GM12874 (cell line): Measurements from ENCODE around the gene NUB1.

ENCODE experiments used
- TF ChIP-seq, protein P1 (sequence below): IDR thresholded peaks from 2 replicates; pipeline ENCODE4 v1.5.1; 2011; ENCODE audit warnings: low read depth, mild to moderate bottlenecking, control low read depth, low read length, moderate library complexity; ENCODE audit not compliant: insufficient read depth

Gene NUB1

DNA sequence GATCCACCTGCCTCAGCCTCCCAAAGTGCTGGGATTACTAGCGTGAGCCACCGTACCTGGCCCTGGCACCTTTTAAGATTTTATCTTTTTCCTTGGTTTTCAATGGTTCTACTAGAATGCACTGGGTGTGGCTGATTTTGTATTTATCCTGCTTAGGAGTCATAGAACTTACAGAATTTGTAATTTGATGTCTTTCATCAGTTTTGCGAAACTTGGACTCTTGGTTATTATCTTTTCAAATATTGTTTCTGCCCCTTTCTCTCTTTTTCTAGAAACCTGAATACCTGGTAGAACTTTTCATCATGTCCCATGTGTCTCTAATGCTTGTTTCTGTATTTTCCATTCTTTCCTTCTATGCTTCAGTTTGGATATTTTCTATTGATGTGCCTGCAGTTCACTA lies 2.8 kb upstream of the NUB1 start:
- TF ChIP-seq, protein P1, sequence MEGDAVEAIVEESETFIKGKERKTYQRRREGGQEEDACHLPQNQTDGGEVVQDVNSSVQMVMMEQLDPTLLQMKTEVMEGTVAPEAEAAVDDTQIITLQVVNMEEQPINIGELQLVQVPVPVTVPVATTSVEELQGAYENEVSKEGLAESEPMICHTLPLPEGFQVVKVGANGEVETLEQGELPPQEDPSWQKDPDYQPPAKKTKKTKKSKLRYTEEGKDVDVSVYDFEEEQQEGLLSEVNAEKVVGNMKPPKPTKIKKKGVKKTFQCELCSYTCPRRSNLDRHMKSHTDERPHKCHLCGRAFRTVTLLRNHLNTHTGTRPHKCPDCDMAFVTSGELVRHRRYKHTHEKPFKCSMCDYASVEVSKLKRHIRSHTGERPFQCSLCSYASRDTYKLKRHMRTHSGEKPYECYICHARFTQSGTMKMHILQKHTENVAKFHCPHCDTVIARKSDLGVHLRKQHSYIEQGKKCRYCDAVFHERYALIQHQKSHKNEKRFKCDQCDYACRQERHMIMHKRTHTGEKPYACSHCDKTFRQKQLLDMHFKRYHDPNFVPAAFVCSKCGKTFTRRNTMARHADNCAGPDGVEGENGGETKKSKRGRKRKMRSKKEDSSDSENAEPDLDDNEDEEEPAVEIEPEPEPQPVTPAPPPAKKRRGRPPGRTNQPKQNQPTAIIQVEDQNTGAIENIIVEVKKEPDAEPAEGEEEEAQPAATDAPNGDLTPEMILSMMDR = no peak

DNA sequence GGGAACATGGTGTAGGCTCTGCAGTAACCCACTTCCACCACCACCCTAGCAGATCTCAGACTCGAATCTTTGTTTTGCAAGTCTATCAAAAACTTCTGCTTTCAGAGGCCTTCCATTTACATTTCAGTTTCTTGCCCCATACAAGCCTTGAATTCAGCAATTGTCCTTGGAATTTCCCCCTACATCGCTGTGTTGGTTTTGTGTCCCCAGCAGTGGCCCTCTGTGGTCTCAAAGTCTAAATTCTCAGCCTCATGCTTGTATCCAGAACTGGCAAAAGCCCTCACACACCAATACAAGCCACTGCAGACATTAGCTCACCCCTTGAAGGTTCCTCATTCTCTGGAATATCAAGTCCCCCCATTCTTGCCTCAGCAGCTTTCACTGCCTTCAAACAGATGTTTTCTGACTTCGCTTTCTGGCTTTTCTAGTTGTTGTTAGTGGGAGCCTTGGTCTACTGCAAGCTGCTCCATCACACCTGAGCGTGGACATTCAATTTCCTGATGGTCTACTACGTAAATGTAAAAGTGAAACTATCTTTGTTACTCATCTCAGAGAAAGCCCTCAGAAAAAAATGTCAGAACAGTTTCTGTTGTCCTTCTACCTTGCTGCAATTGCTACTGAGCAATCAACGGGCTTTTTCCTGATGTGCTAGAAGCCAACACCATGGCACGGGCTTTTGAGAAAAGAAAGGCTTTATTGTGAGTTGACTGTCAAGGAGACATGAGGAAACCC lies 1.8 kb upstream of the NUB1 start:
- TF ChIP-seq, protein P1 = no peak

DNA sequence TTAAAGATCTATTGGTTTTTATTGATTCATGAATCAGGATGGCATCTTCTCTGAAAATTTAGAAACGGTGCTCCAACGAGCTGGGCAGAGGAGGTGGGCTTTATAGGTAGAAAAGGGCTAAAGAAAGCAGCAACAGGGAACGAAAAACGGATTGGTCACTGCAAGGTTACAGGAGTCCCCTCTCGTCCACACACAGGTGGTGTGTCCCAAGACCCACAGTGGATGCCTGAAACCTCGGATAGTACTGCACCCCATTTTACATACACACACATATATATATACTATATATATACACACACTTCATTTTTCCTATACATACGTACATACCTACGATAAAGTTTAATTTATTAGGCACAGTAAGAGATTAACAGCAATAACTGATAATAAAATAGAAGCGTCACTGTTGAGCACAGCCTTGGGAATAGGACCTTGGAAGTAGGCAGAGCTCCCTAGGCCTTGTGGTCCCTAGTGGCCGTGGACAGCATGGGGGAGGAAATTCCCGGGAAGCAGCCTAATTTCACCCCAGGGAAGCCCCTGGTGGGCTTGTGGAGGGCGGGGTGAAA lies 737 bp upstream of the NUB1 start:
- TF ChIP-seq, protein P1 = no peak

DNA sequence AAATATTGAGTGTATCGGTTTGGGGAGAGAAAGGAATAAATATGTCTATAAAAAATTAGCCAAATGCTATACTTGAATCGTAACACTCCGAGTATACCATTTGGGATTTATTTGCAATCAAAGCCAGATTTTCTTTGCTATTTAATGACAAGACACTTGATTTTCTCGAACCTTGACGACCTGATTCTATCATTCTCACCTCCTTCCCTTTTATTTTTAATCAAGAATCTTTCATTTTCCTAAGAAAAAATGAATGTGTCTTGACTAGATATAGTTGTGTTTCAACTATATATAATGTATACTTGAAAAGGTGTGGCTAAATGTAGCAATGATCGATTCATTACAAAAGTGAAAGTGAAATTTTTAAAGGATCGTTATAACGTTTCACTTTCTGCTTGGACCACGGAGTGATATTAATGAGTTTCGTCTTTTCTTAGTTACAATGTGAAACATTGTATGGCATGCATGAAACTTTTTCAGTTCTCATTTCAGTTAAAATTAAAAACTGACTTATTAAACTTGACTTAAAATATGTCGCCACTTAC lies 562 bp downstream of the NUB1 start:
- TF ChIP-seq, protein P1 = no peak

DNA sequence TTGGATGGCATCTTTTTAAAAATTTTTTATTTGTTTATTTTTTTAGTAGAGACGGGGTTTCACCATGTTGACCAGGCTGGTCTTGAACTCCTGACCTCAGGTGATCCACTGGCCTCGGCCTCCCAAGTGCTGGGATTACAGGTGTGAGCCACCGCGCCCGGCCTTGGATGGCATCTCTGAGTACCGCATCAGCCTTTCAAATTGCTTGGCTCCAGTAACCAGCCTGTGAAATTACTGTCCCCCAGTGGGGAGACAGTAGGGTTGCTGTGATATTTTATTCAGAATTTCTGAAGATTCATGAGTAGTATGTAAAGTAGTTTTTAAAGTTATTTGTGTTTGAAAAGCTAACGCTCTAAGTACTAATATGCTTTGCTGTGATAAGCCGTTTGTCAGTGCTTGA lies 1.2 kb downstream of the NUB1 start:
- TF ChIP-seq, protein P1 = no peak

DNA sequence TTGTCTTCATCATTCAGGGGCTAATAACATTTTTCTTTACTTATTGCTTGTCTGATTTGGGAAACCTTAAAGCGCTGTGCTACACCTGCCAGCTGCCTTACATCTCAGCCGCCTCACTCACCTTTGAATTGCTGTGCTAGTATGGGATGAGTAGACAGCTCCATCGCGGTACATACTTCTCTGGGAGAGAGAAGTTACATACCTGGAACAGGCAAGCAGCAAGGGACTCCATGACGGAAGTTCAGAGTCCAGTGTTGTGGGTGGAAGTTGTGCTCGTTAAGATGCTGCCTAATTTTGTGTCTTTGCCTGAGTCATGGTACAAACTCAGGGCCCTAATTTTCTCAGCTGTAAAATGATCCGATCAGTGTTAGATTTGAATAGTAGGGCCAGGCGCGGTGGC lies 1.9 kb downstream of the NUB1 start:
- TF ChIP-seq, protein P1 = no peak

DNA sequence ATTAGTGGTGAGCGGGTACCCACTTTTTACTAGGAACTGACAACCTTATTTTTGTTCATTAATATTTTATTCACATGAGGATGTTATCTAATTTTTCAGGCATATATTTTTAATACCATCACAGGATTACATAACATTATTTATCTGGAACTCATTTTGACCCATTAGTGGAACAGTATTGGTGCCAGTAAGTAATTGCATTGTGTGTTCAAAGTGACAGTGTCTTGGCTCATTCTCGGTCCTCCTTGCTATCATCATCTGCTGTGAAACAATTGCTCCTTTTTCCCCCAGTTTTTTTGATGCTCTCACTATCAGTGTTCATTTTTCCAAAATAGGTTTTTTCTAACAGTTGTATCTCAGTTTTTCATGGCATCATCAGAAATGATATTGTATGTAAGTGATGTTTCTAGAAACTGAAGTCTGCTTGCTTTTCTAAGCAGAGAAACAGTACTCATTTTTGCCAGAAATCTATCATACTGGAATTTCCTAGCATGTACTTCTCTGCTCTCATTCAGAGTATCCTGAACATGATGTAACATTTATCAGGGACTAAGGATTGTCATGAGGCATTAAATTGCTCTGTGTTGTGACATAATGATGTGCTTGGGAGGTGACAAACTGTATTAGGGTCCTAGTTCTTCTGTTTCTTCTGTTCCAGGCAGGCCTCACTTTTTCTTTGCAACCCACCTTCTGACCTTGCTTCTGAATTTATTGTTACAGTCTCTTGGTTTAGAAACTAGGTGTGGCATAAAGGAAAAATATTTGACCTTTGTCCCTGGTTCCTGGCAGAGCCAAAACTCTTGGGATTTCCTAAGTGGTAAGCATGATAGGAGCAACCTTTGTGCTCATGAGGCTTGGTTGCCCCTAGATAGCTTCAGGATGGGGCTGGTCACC lies 4.2 kb downstream of the NUB1 start:
- TF ChIP-seq, protein P1 = no peak
